Astrocyte (in vitro differentiated cells and primary cell): Measurements from ENCODE around the gene TCAF1. TPM values are rescaled to one million over a fixed set of nuclear protein-coding genes. Genes with fewer than 3 reads are reported as not detected.

Source experiments
- DNase-seq: peaks from one replicate; pipeline ENCODE4 v3.0.0-alpha.2; 2010; ENCODE audit warnings: low read depth
- FAIRE-seq: peaks from 2 replicates; lab custom pipeline; 2011; peaks lifted over from hg19 to GRCh38; lab: Jason Lieb, UNC
- H2AFZ ChIP-seq: 2 replicates; pipeline ENCODE4 v1.6.0; 2012; ENCODE audit warnings: low read depth, low read length, inconsistent platforms
- H3K27ac ChIP-seq: 2 replicates; pipeline ENCODE4 v1.5.1; 2011; ENCODE audit warnings: low read depth, low read length, inconsistent platforms
- H3K27me3 ChIP-seq: 2 replicates; pipeline ENCODE4 v1.6.0; 2011; ENCODE audit warnings: low read length, inconsistent platforms; ENCODE audit not compliant: insufficient read depth
- H3K36me3 ChIP-seq: 2 replicates; pipeline ENCODE4 v1.5.1; 2011; ENCODE audit warnings: low read length, inconsistent platforms; ENCODE audit not compliant: insufficient read depth
- H3K4me1 ChIP-seq: 2 replicates; pipeline ENCODE4 v1.5.1; 2011; ENCODE audit warnings: low read length, inconsistent platforms; ENCODE audit not compliant: insufficient read depth
- H3K4me2 ChIP-seq: 2 replicates; pipeline ENCODE4 v1.6.0; 2012; ENCODE audit warnings: low read length, inconsistent platforms
- H3K4me3 ChIP-seq: 2 replicates; pipeline ENCODE4 v1.5.1; 2011; ENCODE audit warnings: low read depth, mild to moderate bottlenecking, low read length, inconsistent platforms; ENCODE audit not compliant: insufficient read depth
- H3K79me2 ChIP-seq: 2 replicates; pipeline ENCODE4 v1.6.0; 2012; ENCODE audit warnings: mild to moderate bottlenecking, low read length, inconsistent platforms; ENCODE audit not compliant: insufficient read depth
- H3K9ac ChIP-seq: 2 replicates; pipeline ENCODE4 v1.6.0; 2012; ENCODE audit warnings: mild to moderate bottlenecking, low read length, inconsistent platforms
- H3K9me3 ChIP-seq: 2 replicates; pipeline ENCODE4 v1.5.1; 2012; ENCODE audit warnings: low read depth, mild to moderate bottlenecking, low read length, inconsistent platforms; ENCODE audit not compliant: insufficient read depth
- H4K20me1 ChIP-seq: 2 replicates; pipeline ENCODE4 v1.6.0; 2012; ENCODE audit warnings: low read length, inconsistent platforms; ENCODE audit not compliant: insufficient read depth
- H3K27ac Mint-ChIP-seq: one replicate; pipeline ENCODE4 v1.8.0; 2021; ENCODE audit warnings: mild to moderate bottlenecking, mixed read lengths; ENCODE audit not compliant: unreplicated experiment
- H3K27me3 Mint-ChIP-seq: one replicate; pipeline ENCODE4 v1.8.0; 2021; ENCODE audit warnings: low read depth, mixed read lengths; ENCODE audit not compliant: unreplicated experiment
- H3K36me3 Mint-ChIP-seq: one replicate; pipeline ENCODE4 v1.8.0; 2021; ENCODE audit warnings: low read depth, mixed read lengths; ENCODE audit not compliant: unreplicated experiment
- H3K4me1 Mint-ChIP-seq: one replicate; pipeline ENCODE4 v1.8.0; 2021; ENCODE audit warnings: low read depth, mixed read lengths; ENCODE audit not compliant: unreplicated experiment
- H3K4me3 Mint-ChIP-seq: one replicate; pipeline ENCODE4 v1.8.0; 2021; ENCODE audit warnings: mild to moderate bottlenecking, moderate library complexity, mixed read lengths; ENCODE audit not compliant: unreplicated experiment
- H3K9me3 Mint-ChIP-seq: one replicate; pipeline ENCODE4 v1.8.0; 2021; ENCODE audit warnings: mild to moderate bottlenecking, mixed read lengths; ENCODE audit not compliant: unreplicated experiment
- CTCF ChIP-seq: IDR thresholded peaks from 2 replicates; pipeline ENCODE4 v1.5.1; 2011; ENCODE audit warnings: low read depth, mild to moderate bottlenecking, inconsistent platforms, low read length, moderate library complexity; ENCODE audit not compliant: insufficient read depth
- EZH2 ChIP-seq: IDR thresholded peaks from 2 replicates; pipeline ENCODE4 v1.6.1; 2012; ENCODE audit warnings: mild to moderate bottlenecking, low read length, inconsistent platforms; ENCODE audit not compliant: insufficient read depth
- total RNA-seq: library from RNA; stranded (reverse); gene quantifications from 2 replicates; pipeline ENCODE4 v1.2.1, GENCODE V29; 2021

TCAF1 gene
- total RNA-seq, 1 donor from 2014 or later = 90.8 TPM

DNA sequence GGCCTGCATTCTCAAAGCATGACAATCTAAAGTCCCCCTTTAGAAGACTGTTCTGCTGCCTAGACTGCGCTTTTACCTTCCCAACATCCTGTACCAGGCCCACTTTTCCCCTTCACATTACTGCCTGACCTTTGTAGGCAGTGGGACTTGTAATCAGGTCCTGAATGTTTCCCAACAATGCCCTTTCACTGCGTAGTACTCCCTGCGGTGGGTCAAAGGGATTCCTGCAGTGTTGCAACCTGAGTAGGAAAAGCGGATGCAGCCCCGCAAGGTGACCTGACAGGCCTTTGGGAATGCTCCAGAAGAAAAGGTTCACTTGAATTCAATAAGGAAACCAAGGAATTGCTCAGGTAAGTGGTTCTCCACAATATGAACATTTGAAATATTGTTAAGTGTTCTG, 4.9 kb upstream of the TCAF1 start:
- no peaks in the 10 kb centered on the region for H3K9me3 Mint-ChIP-seq
- Histone ChIP-seq H3K79me2 (no peaks in the 10 kb centered on the region), H3K4me2 (no peak overlapping the region), H3K4me1 (no peaks in the 10 kb centered on the region), H3K4me3 (no peak overlapping the region), H3K27ac (no peak overlapping the region), H3K9me3 (no peaks in the 10 kb centered on the region), H2AFZ (no peak overlapping the region), H3K9ac (no peak overlapping the region), H3K27me3 (no peaks in the 10 kb centered on the region), H4K20me1 (no peaks in the 10 kb centered on the region), H3K36me3 (no peaks in the 10 kb centered on the region)
- FAIRE-seq = no peak
- no peak for DNase-seq
- peaks cover 10% of the 10 kb centered on the region for H3K4me1 Mint-ChIP-seq
- TF ChIP-seq EZH2 = no peak
- H3K27ac Mint-ChIP-seq = no peak overlapping the region
- H3K27me3 Mint-ChIP-seq = peaks cover 7% of the 10 kb centered on the region
- no peak overlapping the region for H3K4me3 Mint-ChIP-seq
- peaks cover 1% of the 10 kb centered on the region for H3K36me3 Mint-ChIP-seq

GRCh38 chr7:143906151-143906550, 4.2 kb upstream of the TCAF1 start:
- Histone ChIP-seq H3K36me3 (no peaks in the 10 kb centered on the region), H3K79me2 (peaks cover 1% of the 10 kb centered on the region), H3K4me2 (no peak overlapping the region), H3K4me1 (peaks cover under 1% of the 10 kb centered on the region), H3K9ac (no peak overlapping the region), H3K27me3 (no peaks in the 10 kb centered on the region), H2AFZ (no peak overlapping the region), H4K20me1 (no peaks in the 10 kb centered on the region), H3K4me3 (no peak overlapping the region), H3K27ac (no peak overlapping the region), H3K9me3 (no peaks in the 10 kb centered on the region)
- Mint-ChIP-seq H3K36me3 (peaks cover 1% of the 10 kb centered on the region), H3K9me3 (no peaks in the 10 kb centered on the region), H3K4me1 (peaks cover 8% of the 10 kb centered on the region), H3K4me3 (no peak overlapping the region), H3K27ac (no peak overlapping the region), H3K27me3 (peaks cover 7% of the 10 kb centered on the region)
- no peak for DNase-seq
- FAIRE-seq = no peak
- TF ChIP-seq CTCF (no peak), EZH2 (no peak)

- peaks cover 7% of the 10 kb centered on the region for H3K27me3 Mint-ChIP-seq
- H3K4me1 ChIP-seq = peaks cover 7% of the 10 kb centered on the region
- H3K9ac ChIP-seq = no peak overlapping the region
- DNase-seq (no peak), FAIRE-seq (no peak)
- H3K9me3 Mint-ChIP-seq = no peaks in the 10 kb centered on the region
- peaks cover 7% of the 10 kb centered on the region for H3K79me2 ChIP-seq
- H3K36me3 ChIP-seq = no peaks in the 10 kb centered on the region
- TF ChIP-seq CTCF = no peak
- no peak overlapping the region for H2AFZ ChIP-seq
- no peaks in the 10 kb centered on the region for H3K9me3 ChIP-seq
- no peak overlapping the region for H3K4me2 ChIP-seq
- no peak overlapping the region for H3K27ac Mint-ChIP-seq
- H3K4me3 ChIP-seq = no peak overlapping the region
- H3K4me1 Mint-ChIP-seq = peaks cover 6% of the 10 kb centered on the region
- no peaks in the 10 kb centered on the region for H3K27me3 ChIP-seq
- H3K36me3 Mint-ChIP-seq = peaks cover 1% of the 10 kb centered on the region
- H3K27ac ChIP-seq = no peak overlapping the region
- H3K4me3 Mint-ChIP-seq = no peak overlapping the region
- H4K20me1 ChIP-seq = peaks cover under 1% of the 10 kb centered on the region
These were observed 3.5 kb upstream of the TCAF1 start for GRCh38 chr7:143905509-143905908.
